DMS53 treated with DMSO at 0.1 percent for 48 hours (cell line): ENCODE measurements around the gene CTU2.
"Not testable (repeated sequence)": the region's sequence is repeated elsewhere in the genome, so short reads cannot be mapped to it uniquely, and the experiment has no call there.

Source experiments
- DNase-seq: peaks from one replicate; lab custom pipeline; 2025; ENCODE audit not compliant: unreplicated experiment; lab: John Stamatoyannopoulos, UW

Gene CTU2

GRCh38 chr16:88706229-88706964 is at the start of gene CTU2, which contains the start of gene RNF166:
TSS of gene CTU2 (plus strand) at chr16:88706503. CDS start at chr16:88706531, 28 bp downstream.
TSS of gene RNF166 (minus strand) at chr16:88706408. CDS start at chr16:88706325, 83 bp downstream.
- peak; percentile 35 for DNase-seq

- no peak for DNase-seq
Measured at GRCh38 chr16:88657371-88657770, 48.9 kb upstream of the CTU2 start.

- DNase-seq, result no peak
Measured at GRCh38 chr16:88658714-88659113, 47.6 kb upstream of the CTU2 start.

- DNase-seq, result no peak
Measured at GRCh38 chr16:88659160-88659559, 47.1 kb upstream of the CTU2 start.

GRCh38 chr16:88661468-88661867 is 44.8 kb upstream of the CTU2 start:
- DNase-seq, result no peak

- DNase-seq, result no peak
Measured at GRCh38 chr16:88662222-88662842, 44.0 kb upstream of the CTU2 start.

- peak; percentile 89 for DNase-seq
Measured at GRCh38 chr16:88662843-88663606, 43.3 kb upstream of the CTU2 start, which contains the start of gene MVD. TSS of gene MVD (minus strand) at chr16:88663091. CDS start at chr16:88663080, 11 bp downstream.

- no peak for DNase-seq
Measured at GRCh38 chr16:88665148-88665547, 41.2 kb upstream of the CTU2 start.

- no peak for DNase-seq
Measured at GRCh38 chr16:88665570-88665969, 40.7 kb upstream of the CTU2 start.

- no peak for DNase-seq
Measured at GRCh38 chr16:88667461-88667860, 38.8 kb upstream of the CTU2 start.

GRCh38 chr16:88669493-88669892 is 36.8 kb upstream of the CTU2 start:
- not testable (repeated sequence) for DNase-seq

GRCh38 chr16:88669980-88670379 is 36.3 kb upstream of the CTU2 start:
- DNase-seq, result no peak

- DNase-seq, result no peak
Measured at GRCh38 chr16:88671806-88672205, 34.5 kb upstream of the CTU2 start.

- DNase-seq, result peak; percentile 7
Measured at GRCh38 chr16:88672776-88673175, 33.5 kb upstream of the CTU2 start.

- no peak for DNase-seq
Measured at GRCh38 chr16:88673716-88674379, 32.5 kb upstream of the CTU2 start.

GRCh38 chr16:88676502-88677242 is 29.6 kb upstream of the CTU2 start:
- DNase-seq, result no peak

GRCh38 chr16:88677721-88678120 is 28.6 kb upstream of the CTU2 start:
- DNase-seq, result no peak

- no peak for DNase-seq
Measured at GRCh38 chr16:88678224-88678979, 27.9 kb upstream of the CTU2 start.

GRCh38 chr16:88680554-88681083 is 25.7 kb upstream of the CTU2 start:
- DNase-seq, result no peak
